ENCODE results near the gene TTLL9. TPM values are rescaled to one million over a fixed set of nuclear protein-coding genes. Genes with fewer than 3 reads are reported as not detected.

The TTLL9 gene
- polyA plus RNA-seq, 1 donor from 2014 or later, result 8.0 TPM

DNA sequence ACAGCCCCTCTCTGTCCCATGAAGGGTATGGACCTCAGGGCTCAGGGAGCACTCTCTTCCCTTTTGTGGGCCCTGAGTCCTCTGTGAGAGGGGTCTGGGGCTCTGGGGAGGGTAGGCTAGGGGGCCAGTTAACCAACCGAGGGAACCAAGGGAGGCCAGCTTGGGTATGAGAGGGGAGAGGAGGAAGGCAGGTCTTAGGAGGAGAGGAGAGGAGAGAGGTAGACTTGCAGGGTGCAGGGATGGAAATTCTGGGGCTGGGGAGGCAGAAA, 827 bp upstream of the TTLL9 start:
- no peaks in the 10 kb centered on the region for H3K9me2 ChIP-seq (ENCODE audit: insufficient read depth, low read length)
- H4K20me1 ChIP-seq (ENCODE audit: insufficient read depth), result no peaks in the 10 kb centered on the region
- peak overlapping the region; percentile 83 for H3K9ac ChIP-seq (ENCODE audit: low read length)
- H3K79me2 ChIP-seq (replicated peaks; ENCODE audit: insufficient read depth, low read length), result no peaks in the 10 kb centered on the region
- H3K36me3 ChIP-seq (ENCODE audit: insufficient read depth, low read length), result no peaks in the 10 kb centered on the region
- no peak for TF ChIP-seq POLR2AphosphoS5 (IDR thresholded peaks at IDR 0.05)
- TF ChIP-seq EZH2 (IDR thresholded peaks at IDR 0.05; ENCODE audit: borderline replicate concordance, insufficient read depth, low read length, poor library complexity, severe bottlenecking), result no peak
- TF ChIP-seq TAF1 (IDR thresholded peaks at IDR 0.05; ENCODE audit: low read depth), result no peak
- TF ChIP-seq, protein P1, sequence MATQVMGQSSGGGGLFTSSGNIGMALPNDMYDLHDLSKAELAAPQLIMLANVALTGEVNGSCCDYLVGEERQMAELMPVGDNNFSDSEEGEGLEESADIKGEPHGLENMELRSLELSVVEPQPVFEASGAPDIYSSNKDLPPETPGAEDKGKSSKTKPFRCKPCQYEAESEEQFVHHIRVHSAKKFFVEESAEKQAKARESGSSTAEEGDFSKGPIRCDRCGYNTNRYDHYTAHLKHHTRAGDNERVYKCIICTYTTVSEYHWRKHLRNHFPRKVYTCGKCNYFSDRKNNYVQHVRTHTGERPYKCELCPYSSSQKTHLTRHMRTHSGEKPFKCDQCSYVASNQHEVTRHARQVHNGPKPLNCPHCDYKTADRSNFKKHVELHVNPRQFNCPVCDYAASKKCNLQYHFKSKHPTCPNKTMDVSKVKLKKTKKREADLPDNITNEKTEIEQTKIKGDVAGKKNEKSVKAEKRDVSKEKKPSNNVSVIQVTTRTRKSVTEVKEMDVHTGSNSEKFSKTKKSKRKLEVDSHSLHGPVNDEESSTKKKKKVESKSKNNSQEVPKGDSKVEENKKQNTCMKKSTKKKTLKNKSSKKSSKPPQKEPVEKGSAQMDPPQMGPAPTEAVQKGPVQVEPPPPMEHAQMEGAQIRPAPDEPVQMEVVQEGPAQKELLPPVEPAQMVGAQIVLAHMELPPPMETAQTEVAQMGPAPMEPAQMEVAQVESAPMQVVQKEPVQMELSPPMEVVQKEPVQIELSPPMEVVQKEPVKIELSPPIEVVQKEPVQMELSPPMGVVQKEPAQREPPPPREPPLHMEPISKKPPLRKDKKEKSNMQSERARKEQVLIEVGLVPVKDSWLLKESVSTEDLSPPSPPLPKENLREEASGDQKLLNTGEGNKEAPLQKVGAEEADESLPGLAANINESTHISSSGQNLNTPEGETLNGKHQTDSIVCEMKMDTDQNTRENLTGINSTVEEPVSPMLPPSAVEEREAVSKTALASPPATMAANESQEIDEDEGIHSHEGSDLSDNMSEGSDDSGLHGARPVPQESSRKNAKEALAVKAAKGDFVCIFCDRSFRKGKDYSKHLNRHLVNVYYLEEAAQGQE (IDR thresholded peaks at IDR 0.05; ENCODE audit: borderline replicate concordance), result no peak
- TF ChIP-seq MXI1 (conservative IDR thresholded peaks at IDR 0.05; ENCODE audit: poor library complexity, severe bottlenecking), result no peak
- no peak for TF ChIP-seq EP300 (conservative IDR thresholded peaks at IDR 0.05; ENCODE audit: poor library complexity, severe bottlenecking)
- no peak for TF ChIP-seq SMC3 (conservative IDR thresholded peaks at IDR 0.05; ENCODE audit: poor library complexity)
- TF ChIP-seq, protein P2, sequence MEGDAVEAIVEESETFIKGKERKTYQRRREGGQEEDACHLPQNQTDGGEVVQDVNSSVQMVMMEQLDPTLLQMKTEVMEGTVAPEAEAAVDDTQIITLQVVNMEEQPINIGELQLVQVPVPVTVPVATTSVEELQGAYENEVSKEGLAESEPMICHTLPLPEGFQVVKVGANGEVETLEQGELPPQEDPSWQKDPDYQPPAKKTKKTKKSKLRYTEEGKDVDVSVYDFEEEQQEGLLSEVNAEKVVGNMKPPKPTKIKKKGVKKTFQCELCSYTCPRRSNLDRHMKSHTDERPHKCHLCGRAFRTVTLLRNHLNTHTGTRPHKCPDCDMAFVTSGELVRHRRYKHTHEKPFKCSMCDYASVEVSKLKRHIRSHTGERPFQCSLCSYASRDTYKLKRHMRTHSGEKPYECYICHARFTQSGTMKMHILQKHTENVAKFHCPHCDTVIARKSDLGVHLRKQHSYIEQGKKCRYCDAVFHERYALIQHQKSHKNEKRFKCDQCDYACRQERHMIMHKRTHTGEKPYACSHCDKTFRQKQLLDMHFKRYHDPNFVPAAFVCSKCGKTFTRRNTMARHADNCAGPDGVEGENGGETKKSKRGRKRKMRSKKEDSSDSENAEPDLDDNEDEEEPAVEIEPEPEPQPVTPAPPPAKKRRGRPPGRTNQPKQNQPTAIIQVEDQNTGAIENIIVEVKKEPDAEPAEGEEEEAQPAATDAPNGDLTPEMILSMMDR (IDR thresholded peaks at IDR 0.05; ENCODE audit: poor library complexity, severe bottlenecking), result no peak
- H3K4me3 ChIP-seq (ENCODE audit: low read length), result peak overlapping the region; percentile 67
- H3K4me2 ChIP-seq (ENCODE audit: low read length), result peak overlapping the region; percentile 60
- H2AFZ ChIP-seq (ENCODE audit: low read depth, low read length), result peak overlapping the region; percentile 67
- H3F3A ChIP-seq (ENCODE audit: insufficient read depth, low read length, poor library complexity, severe bottlenecking), result no peaks in the 10 kb centered on the region
- H3K27me3 ChIP-seq (ENCODE audit: insufficient read depth, low read depth, low read length), result no peaks in the 10 kb centered on the region
- no peaks in the 10 kb centered on the region for H3K9me3 ChIP-seq (ENCODE audit: low read length)
- peak overlapping the region; percentile 43 for H3K27ac ChIP-seq (ENCODE audit: low read length)

DNA sequence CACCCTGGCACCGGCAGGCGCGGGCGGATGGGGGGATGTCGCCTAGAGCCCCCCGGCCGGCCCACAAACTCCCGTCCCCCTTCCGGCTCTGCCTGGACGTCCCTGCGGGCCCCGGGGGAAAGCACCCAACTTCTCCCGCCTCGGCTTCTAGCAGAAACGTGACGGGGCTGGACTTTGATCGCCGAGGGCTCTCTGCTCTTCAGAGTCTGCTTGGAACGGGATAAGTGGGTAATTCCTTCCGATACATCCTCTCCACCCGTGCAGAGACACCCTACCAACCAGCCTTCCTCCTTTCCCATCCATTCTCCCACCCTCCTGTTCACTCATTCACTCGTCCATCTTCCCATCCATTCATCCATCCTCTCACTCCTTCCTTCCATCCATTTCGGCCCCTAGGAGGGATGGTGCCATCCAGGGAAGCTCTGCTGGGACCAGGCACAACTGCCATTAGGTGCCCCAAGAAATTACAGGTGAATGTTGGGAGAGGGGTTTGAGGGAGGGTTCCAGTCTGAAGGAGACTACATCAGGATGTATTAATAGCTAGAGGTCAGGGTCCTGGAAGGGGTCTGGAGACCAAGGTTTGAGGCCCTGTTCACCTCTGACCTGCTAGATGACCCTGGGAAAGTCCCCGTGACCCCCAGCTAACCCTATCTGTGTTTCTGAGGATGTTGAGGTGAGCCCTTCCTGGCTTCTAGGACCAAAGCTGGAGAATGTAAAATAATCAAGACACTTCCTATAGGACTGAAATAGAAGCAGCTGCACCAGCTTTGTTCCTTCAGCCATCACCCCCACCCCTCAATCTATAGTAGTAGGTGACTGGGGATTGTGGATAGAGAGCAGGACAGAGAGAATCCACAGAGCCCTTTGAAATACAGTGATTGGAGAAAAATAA, 538 bp downstream of the TTLL9 start:
- Histone ChIP-seq H4K20me1 (ENCODE audit: insufficient read depth) (no peaks in the 10 kb centered on the region), H3K4me2 (ENCODE audit: low read length) (peak overlapping the region; percentile 85), H3K9me2 (ENCODE audit: insufficient read depth, low read length) (no peaks in the 10 kb centered on the region), H2AFZ (ENCODE audit: low read depth, low read length) (peak overlapping the region; percentile 56), H3K9me3 (ENCODE audit: low read length) (no peaks in the 10 kb centered on the region), H3K36me3 (ENCODE audit: insufficient read depth, low read length) (no peaks in the 10 kb centered on the region), H3K27ac (ENCODE audit: low read length) (no peak overlapping the region), H3F3A (ENCODE audit: insufficient read depth, low read length, poor library complexity, severe bottlenecking) (no peaks in the 10 kb centered on the region), H3K9ac (ENCODE audit: low read length) (peak overlapping the region; percentile 83), H3K79me2 (replicated peaks; ENCODE audit: insufficient read depth, low read length) (no peaks in the 10 kb centered on the region), H3K4me3 (ENCODE audit: low read length) (peak overlapping the region; percentile 67), H3K27me3 (ENCODE audit: insufficient read depth, low read depth, low read length) (no peaks in the 10 kb centered on the region)
- no peak for TF ChIP-seq RAD21 (conservative IDR thresholded peaks at IDR 0.05)
- TF ChIP-seq, protein P2 (IDR thresholded peaks at IDR 0.05; ENCODE audit: poor library complexity, severe bottlenecking), result no peak
- TF ChIP-seq EZH2 (IDR thresholded peaks at IDR 0.05; ENCODE audit: borderline replicate concordance, insufficient read depth, low read length, poor library complexity, severe bottlenecking), result no peak
- TF ChIP-seq TAF1 (IDR thresholded peaks at IDR 0.05; ENCODE audit: low read depth), result no peak
- no peak for TF ChIP-seq MXI1 (conservative IDR thresholded peaks at IDR 0.05; ENCODE audit: poor library complexity, severe bottlenecking)
- no peak for TF ChIP-seq SMC3 (conservative IDR thresholded peaks at IDR 0.05; ENCODE audit: poor library complexity)
- TF ChIP-seq POLR2AphosphoS5 (IDR thresholded peaks at IDR 0.05), result no peak
- TF ChIP-seq, protein P1 (IDR thresholded peaks at IDR 0.05; ENCODE audit: borderline replicate concordance), result no peak
- no peak for TF ChIP-seq EP300 (conservative IDR thresholded peaks at IDR 0.05; ENCODE audit: poor library complexity, severe bottlenecking)

Measured in neural cell (in vitro differentiated cells).